ENCODE measurements around the gene KATNAL1. TPM values are rescaled to one million over a fixed set of nuclear protein-coding genes. Genes with fewer than 3 reads are reported as not detected.
A peak's percentile ranks its signal among the peaks of the same experiment; 100 is the strongest.
"Not testable (repeated sequence)": the region's sequence is repeated elsewhere in the genome, so short reads cannot be mapped to it uniquely, and the experiment has no call there.

KATNAL1 gene
- total RNA-seq, 1 donor from 2014 or later, result 8.2 TPM

DNA sequence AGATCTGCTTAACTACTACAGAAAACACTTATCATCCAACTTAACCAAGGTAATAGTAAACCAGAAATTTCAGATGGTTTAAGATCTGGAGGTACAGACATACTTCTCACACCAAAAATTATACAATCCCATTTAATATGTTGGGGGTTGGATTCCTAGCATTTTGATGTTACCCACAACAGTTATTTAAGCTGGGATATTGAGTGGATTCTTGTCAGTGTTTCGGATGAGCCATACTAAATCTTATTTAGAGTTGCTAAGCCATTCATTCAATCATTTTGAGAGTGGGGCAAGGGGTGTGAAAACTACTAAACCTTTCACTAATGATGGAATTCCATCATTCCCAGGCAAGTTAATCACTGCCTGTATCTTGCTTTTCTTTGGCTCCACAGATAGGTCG is 40.6 kb downstream of the KATNAL1 start:
- DNase-seq (ENCODE audit: low spot score), result no peak
- H3K36me3 Mint-ChIP-seq (ENCODE audit: low read depth), result peaks cover 10% of the 10 kb centered on the region
- intact Hi-C loops (cut with micrococcal nuclease), result no loop called here
- no peaks in the 10 kb centered on the region for H3K4me1 Mint-ChIP-seq (ENCODE audit: low read depth)
- H3K9me3 Mint-ChIP-seq, result no peaks in the 10 kb centered on the region
- no peaks in the 10 kb centered on the region for H3K27me3 Mint-ChIP-seq (ENCODE audit: insufficient read depth)
- H3K4me3 Mint-ChIP-seq, result no peak overlapping the region
- H3K27ac Mint-ChIP-seq, result no peak overlapping the region

DNA sequence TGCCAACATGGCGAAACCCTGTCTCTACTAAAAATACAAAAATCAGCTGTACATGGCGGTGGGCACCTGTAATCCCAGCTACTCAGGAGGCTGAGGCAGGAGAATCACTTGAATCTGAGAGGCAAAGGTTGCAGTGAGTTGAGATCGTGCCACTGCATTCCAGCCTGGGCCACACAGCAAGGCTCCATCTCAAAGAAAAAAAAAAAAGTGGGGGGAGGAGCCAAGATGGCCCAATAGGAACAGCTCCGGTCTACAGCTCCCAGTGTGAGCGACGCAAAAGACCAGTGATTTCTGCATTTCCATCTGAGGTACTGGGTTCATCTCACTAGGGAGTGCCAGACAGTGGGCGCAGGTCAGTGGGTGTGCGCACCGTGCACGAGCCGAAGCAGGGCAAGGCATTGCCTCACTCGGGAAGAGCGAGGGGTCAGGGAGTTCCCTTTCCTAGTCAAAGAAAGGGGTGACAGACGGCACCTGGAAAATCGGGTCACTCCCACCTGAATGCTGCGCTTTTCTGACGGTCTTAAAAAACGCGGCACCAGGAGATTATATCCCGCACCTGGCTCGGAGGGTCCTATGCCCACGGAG is 48.1 kb downstream of the KATNAL1 start:
- H3K36me3 Mint-ChIP-seq (ENCODE audit: low read depth); intact Hi-C loops (cut with micrococcal nuclease); H3K27ac Mint-ChIP-seq; H3K4me3 Mint-ChIP-seq; H3K27me3 Mint-ChIP-seq (ENCODE audit: insufficient read depth); H3K9me3 Mint-ChIP-seq; DNase-seq (ENCODE audit: low spot score): not testable (repeated sequence)
- H3K4me1 Mint-ChIP-seq (ENCODE audit: low read depth), result peaks cover 14% of the 10 kb centered on the region

DNA sequence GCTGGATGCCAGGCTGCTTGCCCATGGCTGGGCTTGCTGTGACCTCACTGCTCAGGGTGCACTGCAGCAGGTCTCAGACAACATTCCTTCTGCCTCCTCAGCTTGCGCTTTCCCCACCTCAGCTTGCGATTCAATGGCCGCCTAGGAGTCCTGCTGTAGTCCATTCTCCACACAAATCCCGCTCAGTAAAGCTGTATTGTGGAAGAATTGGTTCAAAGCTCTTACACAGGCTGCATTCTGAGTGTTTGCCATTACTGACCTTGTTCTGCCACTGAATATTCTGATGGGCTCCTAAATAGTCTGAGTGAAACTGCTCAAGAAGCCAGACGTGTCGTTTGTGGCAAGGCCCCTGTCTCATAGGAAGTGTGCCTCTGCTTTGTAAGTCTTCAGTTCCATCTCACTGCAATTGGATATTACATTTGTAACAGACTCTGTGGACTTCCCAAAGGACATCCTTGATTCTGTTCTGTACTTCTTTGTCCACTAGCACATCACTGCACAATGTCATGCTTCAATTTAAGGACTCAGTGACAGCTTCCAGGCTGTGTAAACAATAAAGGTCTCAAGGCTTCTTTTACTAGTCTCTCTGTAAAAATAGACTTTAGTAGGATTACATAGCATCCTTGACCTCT is 49.8 kb downstream of the KATNAL1 start:
- intact Hi-C loops (cut with micrococcal nuclease), result no loop called here
- Mint-ChIP-seq H3K27me3 (ENCODE audit: insufficient read depth) (no peaks in the 10 kb centered on the region), H3K36me3 (ENCODE audit: low read depth) (peaks cover 7% of the 10 kb centered on the region), H3K9me3 (no peaks in the 10 kb centered on the region), H3K4me1 (ENCODE audit: low read depth) (peaks cover 14% of the 10 kb centered on the region), H3K27ac (no peak overlapping the region), H3K4me3 (no peak overlapping the region)
- no peak for DNase-seq (ENCODE audit: low spot score)

DNA sequence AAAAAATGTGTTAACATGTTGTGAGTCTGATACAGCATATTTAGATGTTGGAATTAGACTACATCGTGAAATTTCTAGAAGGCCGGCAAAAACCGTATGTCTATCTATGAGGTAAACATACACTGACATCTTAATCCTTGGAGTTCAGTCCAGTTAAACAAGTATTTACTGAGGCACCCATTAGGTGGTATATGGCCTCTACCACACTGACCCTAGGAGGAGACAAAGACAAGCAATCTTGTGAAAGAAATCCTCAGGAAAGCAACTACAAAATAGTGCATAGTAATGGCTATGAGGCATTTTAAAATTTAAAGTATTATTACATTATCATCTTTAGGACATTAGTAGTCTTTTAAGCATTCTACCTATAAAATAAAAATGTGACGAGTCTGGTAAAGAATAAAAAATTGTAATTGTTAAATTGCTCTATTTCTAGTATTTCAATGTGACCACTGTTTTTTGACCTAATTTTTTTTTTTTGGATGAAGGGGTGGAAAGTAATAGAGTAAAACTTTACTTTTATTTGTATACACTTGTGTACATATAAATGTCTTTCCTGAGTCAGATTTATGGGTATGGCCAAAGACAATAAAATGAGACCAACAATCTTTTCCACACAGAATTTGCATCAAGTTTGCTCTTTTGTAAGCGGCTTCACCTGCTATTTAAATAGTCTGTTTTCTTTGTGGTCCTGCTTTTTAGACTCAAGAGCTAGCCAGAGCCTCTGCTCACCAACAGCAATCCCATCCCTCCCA is 50.5 kb downstream of the KATNAL1 start:
- intact Hi-C loops (cut with micrococcal nuclease), result no loop called here

DNA sequence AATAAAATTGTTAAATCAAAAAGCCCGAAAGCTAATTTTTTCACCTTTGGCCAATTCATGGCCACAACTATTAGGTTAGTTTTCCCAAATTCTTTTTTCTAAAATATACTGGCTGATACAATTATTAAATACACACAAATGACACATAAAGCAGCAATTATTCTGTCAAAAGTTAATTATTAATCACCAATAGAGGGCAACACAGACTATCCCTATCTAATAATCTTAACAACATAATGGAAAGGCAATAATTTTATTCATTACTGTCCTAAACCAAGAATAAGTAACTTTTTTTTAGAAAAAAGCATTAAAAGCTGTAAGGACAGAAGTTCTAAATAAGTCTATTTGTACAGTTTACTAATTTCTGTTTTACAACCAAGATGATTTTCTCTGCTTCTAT is 51.7 kb downstream of the KATNAL1 start:
- no peak overlapping the region for H3K27ac Mint-ChIP-seq
- intact Hi-C loops (cut with micrococcal nuclease), result no loop called here
- peaks cover 14% of the 10 kb centered on the region for H3K4me1 Mint-ChIP-seq (ENCODE audit: low read depth)
- H3K27me3 Mint-ChIP-seq (ENCODE audit: insufficient read depth), result no peaks in the 10 kb centered on the region
- no peak for DNase-seq (ENCODE audit: low spot score)
- H3K4me3 Mint-ChIP-seq, result no peak overlapping the region
- peaks cover 7% of the 10 kb centered on the region for H3K36me3 Mint-ChIP-seq (ENCODE audit: low read depth)
- H3K9me3 Mint-ChIP-seq, result no peaks in the 10 kb centered on the region

More for the DNA sequence above, 50.5 kb downstream of the KATNAL1 start:
- H3K27me3 Mint-ChIP-seq (ENCODE audit: insufficient read depth), result no peaks in the 10 kb centered on the region
- peaks cover 14% of the 10 kb centered on the region for H3K4me1 Mint-ChIP-seq (ENCODE audit: low read depth)
- no peaks in the 10 kb centered on the region for H3K9me3 Mint-ChIP-seq
- H3K36me3 Mint-ChIP-seq (ENCODE audit: low read depth), result peaks cover 5% of the 10 kb centered on the region
- DNase-seq (ENCODE audit: low spot score), result no peak
- H3K4me3 Mint-ChIP-seq, result no peak overlapping the region
- H3K27ac Mint-ChIP-seq, result no peak overlapping the region

DNA sequence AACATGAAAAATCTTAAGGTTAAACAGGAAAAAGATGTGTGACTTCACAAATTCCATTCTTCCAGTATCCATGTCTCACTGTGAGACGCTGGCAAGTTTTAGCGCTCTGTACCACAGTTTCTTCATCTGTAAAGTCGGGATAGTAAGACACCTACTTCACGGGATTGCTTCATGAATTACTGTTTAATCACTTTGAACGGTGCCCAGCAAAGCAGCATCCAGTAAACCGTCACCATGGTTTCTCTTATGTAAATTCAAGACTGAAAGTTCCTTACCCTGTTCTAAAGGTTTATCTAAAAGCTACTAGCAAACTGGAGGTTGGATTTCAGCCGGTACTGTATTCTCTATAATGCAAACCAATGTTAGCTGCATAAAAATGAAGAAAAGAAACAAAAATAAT is 53.5 kb downstream of the KATNAL1 start:
- Mint-ChIP-seq H3K4me3 (no peak overlapping the region), H3K27ac (no peak overlapping the region), H3K9me3 (peaks cover 5% of the 10 kb centered on the region), H3K27me3 (ENCODE audit: insufficient read depth) (no peaks in the 10 kb centered on the region), H3K36me3 (ENCODE audit: low read depth) (peaks cover 11% of the 10 kb centered on the region), H3K4me1 (ENCODE audit: low read depth) (peaks cover 7% of the 10 kb centered on the region)
- no peak for DNase-seq (ENCODE audit: low spot score)
- intact Hi-C loops (cut with micrococcal nuclease), result loop anchor here (1.0 kb wide), 1 partner anchor 108 kb away; no protein-coding TSS in a partner anchor

DNA sequence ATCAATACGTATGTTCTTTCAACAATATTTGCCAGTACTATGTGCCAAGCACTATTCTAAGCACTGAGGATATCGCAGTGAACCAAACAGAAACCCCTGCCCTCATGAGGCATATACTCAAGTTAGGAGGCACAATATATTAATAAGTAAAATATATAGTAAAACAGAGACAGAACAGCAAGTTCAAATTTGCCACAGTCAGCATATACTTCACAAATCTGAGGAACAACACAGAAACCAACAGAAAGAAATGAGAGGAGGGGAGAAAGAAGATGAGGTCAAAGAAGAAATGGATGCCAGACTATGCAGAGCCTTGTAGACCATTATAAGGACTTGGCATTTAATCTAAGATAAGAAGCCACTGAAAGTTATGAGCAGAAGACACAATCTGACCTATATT is 59.9 kb downstream of the KATNAL1 start:
- peaks cover 5% of the 10 kb centered on the region for H3K27me3 Mint-ChIP-seq (ENCODE audit: insufficient read depth)
- peaks cover 12% of the 10 kb centered on the region for H3K36me3 Mint-ChIP-seq (ENCODE audit: low read depth)
- no peaks in the 10 kb centered on the region for H3K4me1 Mint-ChIP-seq (ENCODE audit: low read depth)
- no peak overlapping the region for H3K27ac Mint-ChIP-seq
- H3K4me3 Mint-ChIP-seq, result no peak overlapping the region
- H3K9me3 Mint-ChIP-seq, result peaks cover 8% of the 10 kb centered on the region
- intact Hi-C loops (cut with micrococcal nuclease), result no loop called here
- no peak for DNase-seq (ENCODE audit: low spot score)

DNA sequence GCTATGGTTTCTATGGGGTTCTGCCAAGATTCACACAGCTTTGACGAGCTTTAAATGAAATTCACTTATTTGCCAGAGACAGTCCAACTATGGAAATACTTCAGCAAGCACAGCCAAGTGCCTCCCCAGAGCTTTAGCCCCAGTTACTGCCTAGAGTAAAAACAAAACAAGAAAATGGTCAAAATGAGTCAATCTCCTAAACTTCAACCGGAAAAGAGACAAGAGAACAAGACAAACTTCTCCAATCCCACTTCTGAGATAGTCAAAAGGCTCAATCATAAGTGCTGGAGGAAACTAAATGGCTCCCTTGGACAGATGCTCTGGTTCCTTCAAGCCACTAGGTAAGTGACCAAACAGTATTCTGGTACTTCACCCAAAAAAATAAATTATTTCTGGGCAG is 65.8 kb downstream of the KATNAL1 start:
- Mint-ChIP-seq H3K27ac (no peak overlapping the region), H3K4me1 (ENCODE audit: low read depth) (peaks cover 14% of the 10 kb centered on the region), H3K36me3 (ENCODE audit: low read depth) (peaks cover 11% of the 10 kb centered on the region), H3K4me3 (no peak overlapping the region), H3K9me3 (peaks cover 4% of the 10 kb centered on the region), H3K27me3 (ENCODE audit: insufficient read depth) (peaks cover 5% of the 10 kb centered on the region)
- intact Hi-C loops (cut with micrococcal nuclease), result no loop called here
- DNase-seq (ENCODE audit: low spot score), result no peak

DNA sequence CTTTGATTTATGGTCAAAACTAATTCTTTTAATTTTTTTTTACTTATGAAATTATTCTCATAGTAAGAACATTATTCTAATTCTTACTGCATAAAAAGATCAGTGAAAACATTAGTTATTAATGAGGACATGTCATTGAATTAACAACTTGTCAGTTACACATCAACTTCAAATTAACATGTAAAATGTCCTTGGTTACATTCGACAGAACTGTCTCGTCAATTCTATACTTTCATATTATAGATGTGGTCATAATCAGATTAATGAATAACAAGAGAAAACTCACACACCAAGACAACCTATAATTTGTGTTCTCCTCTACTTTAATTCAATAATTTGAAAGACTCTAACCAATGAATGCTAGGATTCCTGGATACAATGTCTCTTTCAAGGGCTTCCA is 66.7 kb downstream of the KATNAL1 start:
- H3K9me3 Mint-ChIP-seq, result peaks cover 4% of the 10 kb centered on the region
- peaks cover 11% of the 10 kb centered on the region for H3K36me3 Mint-ChIP-seq (ENCODE audit: low read depth)
- H3K27ac Mint-ChIP-seq, result no peak overlapping the region
- no peak for DNase-seq (ENCODE audit: low spot score)
- peaks cover 14% of the 10 kb centered on the region for H3K4me1 Mint-ChIP-seq (ENCODE audit: low read depth)
- H3K27me3 Mint-ChIP-seq (ENCODE audit: insufficient read depth), result peaks cover 5% of the 10 kb centered on the region
- intact Hi-C loops (cut with micrococcal nuclease), result no loop called here
- H3K4me3 Mint-ChIP-seq, result no peak overlapping the region

DNA sequence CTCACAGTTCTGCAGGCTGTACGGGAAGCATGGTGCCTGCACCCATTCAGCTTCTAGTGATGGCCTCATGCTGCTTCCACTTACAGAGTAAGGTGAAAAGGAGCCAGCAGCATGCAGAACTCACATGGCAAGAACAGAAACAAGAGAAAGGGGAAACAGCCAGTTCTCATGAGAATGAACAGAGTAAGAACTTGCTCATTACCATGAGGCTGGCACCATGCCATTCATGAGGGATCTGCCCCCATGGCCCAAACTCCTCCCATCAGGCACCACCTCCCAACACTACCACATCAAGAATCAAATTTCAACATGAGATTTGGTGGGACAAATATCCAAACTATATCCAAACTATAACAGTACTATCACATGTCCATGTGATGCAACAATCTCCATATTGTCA is 72.1 kb downstream of the KATNAL1 start:
- peaks cover 11% of the 10 kb centered on the region for H3K36me3 Mint-ChIP-seq (ENCODE audit: low read depth)
- no peak overlapping the region for H3K27ac Mint-ChIP-seq
- no peak for DNase-seq (ENCODE audit: low spot score)

DNA sequence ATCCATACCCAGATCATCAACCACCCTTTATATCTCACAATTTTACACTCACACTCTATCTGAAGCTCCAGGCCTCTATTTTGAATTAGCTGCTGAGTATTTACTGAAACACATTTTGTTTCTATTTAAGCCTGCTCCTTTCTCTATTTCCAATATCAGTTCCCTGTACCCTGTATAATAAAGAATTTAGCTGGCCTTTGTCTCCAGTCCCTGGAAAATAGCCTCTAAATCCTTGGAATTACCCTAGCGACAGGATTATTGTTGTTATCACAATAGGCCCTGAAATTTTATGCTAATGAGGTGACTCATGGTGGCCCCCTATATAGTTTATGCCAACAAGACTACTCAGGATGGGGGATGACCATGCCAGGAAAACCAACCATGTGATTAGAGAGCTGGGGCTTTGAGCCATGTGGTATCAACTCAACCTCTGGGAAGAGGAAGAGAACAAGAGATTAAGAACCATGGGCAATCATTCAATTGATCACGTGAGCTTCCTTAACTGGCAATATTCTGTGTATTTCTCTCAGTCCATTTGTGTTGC is 72.7 kb downstream of the KATNAL1 start:
- no peak for DNase-seq (ENCODE audit: low spot score)
- Mint-ChIP-seq H3K27ac (no peak overlapping the region), H3K9me3 (no peaks in the 10 kb centered on the region), H3K4me3 (no peak overlapping the region), H3K36me3 (ENCODE audit: low read depth) (peaks cover 12% of the 10 kb centered on the region), H3K4me1 (ENCODE audit: low read depth) (no peaks in the 10 kb centered on the region), H3K27me3 (ENCODE audit: insufficient read depth) (no peaks in the 10 kb centered on the region)
- intact Hi-C loops (cut with micrococcal nuclease), result no loop called here

More for the DNA sequence above, 72.1 kb downstream of the KATNAL1 start:
- no peaks in the 10 kb centered on the region for H3K4me1 Mint-ChIP-seq (ENCODE audit: low read depth)
- H3K4me3 Mint-ChIP-seq, result no peak overlapping the region
- intact Hi-C loops (cut with micrococcal nuclease), result no loop called here
- H3K27me3 Mint-ChIP-seq (ENCODE audit: insufficient read depth), result no peaks in the 10 kb centered on the region
- H3K9me3 Mint-ChIP-seq, result no peaks in the 10 kb centered on the region

DNA sequence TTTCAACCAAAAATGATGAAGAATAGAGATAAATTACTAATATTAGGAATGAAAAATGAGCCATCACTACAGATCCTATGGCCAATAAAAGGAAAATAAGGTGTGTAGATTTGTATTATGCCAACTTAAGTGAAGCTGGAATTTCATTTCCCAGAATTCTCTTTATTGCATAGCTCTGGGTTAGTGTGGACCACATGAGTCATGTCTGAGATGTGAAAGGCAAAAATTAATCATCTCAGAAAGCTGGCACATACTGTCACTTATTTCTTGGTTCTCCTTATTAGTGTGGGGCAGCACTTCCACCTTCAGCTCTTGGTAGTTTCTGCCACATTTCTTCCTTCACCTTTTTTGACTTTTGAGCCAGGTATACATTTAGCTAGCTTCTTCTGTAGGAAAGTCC is 82.6 kb downstream of the KATNAL1 start:
- Mint-ChIP-seq H3K4me3 (no peak overlapping the region), H3K27ac (peak overlapping the region; percentile 18), H3K4me1 (ENCODE audit: low read depth) (peaks cover 5% of the 10 kb centered on the region), H3K27me3 (ENCODE audit: insufficient read depth) (no peaks in the 10 kb centered on the region), H3K36me3 (ENCODE audit: low read depth) (peaks cover 43% of the 10 kb centered on the region), H3K9me3 (peaks cover 16% of the 10 kb centered on the region)
- DNase-seq (ENCODE audit: low spot score), result no peak
- intact Hi-C loops (cut with micrococcal nuclease), result loop anchor here (1.0 to 2.0 kb wide), 3 partner anchors 20 to 206 kb away; no protein-coding TSS in a partner anchor

DNA sequence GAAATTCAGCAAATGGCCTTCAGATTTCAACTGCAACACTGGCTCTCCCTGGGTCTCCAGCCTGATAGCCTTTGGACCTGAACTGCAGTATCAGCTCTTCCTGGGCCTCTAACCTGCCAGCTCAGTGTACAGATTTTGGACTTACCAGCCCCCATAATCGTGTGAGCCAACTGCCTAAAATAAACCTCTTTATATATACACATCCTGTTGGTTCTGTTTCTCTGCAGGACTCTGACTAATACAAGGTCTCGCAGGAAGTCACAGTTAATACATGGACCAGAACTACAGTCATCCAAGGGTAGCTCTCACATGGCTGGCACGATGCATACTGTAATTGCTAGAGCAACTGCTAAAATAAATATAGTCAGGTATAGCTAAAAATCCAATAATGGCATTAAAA is 85.1 kb downstream of the KATNAL1 start:
- peaks cover 39% of the 10 kb centered on the region for H3K36me3 Mint-ChIP-seq (ENCODE audit: low read depth)
- no peaks in the 10 kb centered on the region for H3K27me3 Mint-ChIP-seq (ENCODE audit: insufficient read depth)
- no peak for DNase-seq (ENCODE audit: low spot score)
- intact Hi-C loops (cut with micrococcal nuclease), result no loop called here
- H3K4me1 Mint-ChIP-seq (ENCODE audit: low read depth), result peaks cover 5% of the 10 kb centered on the region
- no peak overlapping the region for H3K4me3 Mint-ChIP-seq
- peaks cover 16% of the 10 kb centered on the region for H3K9me3 Mint-ChIP-seq
- no peak overlapping the region for H3K27ac Mint-ChIP-seq

All from activated T-helper 1 cell treated with anti-CD3 and anti-CD28 coated beads, Interleukin-12 subunit alpha, Interleukin-12 subunit beta, Interleukin-2, Interleukin-4 antibody, amounts not matched to agents 30 ng/mL and 10 ng/mL and 1 ng/mL, durations not matched to agents 14 hours and 24 hours and 36 hours (primary cell).